Measurements from ENCODE around the gene PALLD. TPM values are rescaled to one million over a fixed set of nuclear protein-coding genes. Genes with fewer than 3 reads are reported as not detected.

Gene PALLD
- total and polyA plus RNA-seq, 2 of the 8 experiments (the other 6 are each of a cell fraction or from before 2014, with no cell fraction given) = 10.5 to 25.0 TPM

DNA sequence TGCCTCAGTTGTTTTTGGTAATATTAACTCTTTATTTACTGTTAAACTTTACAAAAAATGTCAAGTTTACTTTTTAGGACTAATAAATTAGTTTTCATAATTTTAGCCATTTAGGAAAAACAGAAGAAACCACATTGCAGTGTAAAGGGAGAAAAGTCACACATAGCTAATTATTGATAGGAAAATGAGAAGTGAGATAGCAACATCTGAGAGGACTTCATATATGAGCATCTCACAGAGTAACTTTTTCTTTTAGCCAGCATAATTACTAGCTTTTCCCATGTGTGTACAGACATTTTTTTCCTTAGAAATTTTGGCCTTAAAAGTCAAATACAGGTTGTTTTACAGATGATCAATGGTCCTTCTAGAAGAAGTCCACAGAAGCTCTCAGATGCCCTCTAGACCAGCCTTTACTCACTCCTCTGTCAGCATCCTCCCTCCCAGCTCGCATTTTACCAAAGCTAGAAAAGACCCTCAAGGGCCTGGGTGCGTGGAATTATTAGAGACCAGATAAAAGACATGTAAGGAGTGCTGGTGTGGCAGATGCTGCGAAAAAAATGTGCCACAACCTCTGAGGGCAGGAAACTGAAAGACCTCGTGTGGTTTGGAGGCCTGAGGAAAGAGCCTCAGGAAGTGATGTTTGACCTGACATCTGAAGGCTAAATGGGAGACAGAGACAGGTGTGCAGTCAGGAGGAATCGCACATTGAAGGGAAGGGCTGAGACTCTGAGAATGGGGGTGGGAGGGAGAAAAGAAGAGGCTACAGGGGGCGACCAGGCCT lies 356.3 kb downstream of the PALLD start (continued):
- TF ChIP-seq, protein P1, sequence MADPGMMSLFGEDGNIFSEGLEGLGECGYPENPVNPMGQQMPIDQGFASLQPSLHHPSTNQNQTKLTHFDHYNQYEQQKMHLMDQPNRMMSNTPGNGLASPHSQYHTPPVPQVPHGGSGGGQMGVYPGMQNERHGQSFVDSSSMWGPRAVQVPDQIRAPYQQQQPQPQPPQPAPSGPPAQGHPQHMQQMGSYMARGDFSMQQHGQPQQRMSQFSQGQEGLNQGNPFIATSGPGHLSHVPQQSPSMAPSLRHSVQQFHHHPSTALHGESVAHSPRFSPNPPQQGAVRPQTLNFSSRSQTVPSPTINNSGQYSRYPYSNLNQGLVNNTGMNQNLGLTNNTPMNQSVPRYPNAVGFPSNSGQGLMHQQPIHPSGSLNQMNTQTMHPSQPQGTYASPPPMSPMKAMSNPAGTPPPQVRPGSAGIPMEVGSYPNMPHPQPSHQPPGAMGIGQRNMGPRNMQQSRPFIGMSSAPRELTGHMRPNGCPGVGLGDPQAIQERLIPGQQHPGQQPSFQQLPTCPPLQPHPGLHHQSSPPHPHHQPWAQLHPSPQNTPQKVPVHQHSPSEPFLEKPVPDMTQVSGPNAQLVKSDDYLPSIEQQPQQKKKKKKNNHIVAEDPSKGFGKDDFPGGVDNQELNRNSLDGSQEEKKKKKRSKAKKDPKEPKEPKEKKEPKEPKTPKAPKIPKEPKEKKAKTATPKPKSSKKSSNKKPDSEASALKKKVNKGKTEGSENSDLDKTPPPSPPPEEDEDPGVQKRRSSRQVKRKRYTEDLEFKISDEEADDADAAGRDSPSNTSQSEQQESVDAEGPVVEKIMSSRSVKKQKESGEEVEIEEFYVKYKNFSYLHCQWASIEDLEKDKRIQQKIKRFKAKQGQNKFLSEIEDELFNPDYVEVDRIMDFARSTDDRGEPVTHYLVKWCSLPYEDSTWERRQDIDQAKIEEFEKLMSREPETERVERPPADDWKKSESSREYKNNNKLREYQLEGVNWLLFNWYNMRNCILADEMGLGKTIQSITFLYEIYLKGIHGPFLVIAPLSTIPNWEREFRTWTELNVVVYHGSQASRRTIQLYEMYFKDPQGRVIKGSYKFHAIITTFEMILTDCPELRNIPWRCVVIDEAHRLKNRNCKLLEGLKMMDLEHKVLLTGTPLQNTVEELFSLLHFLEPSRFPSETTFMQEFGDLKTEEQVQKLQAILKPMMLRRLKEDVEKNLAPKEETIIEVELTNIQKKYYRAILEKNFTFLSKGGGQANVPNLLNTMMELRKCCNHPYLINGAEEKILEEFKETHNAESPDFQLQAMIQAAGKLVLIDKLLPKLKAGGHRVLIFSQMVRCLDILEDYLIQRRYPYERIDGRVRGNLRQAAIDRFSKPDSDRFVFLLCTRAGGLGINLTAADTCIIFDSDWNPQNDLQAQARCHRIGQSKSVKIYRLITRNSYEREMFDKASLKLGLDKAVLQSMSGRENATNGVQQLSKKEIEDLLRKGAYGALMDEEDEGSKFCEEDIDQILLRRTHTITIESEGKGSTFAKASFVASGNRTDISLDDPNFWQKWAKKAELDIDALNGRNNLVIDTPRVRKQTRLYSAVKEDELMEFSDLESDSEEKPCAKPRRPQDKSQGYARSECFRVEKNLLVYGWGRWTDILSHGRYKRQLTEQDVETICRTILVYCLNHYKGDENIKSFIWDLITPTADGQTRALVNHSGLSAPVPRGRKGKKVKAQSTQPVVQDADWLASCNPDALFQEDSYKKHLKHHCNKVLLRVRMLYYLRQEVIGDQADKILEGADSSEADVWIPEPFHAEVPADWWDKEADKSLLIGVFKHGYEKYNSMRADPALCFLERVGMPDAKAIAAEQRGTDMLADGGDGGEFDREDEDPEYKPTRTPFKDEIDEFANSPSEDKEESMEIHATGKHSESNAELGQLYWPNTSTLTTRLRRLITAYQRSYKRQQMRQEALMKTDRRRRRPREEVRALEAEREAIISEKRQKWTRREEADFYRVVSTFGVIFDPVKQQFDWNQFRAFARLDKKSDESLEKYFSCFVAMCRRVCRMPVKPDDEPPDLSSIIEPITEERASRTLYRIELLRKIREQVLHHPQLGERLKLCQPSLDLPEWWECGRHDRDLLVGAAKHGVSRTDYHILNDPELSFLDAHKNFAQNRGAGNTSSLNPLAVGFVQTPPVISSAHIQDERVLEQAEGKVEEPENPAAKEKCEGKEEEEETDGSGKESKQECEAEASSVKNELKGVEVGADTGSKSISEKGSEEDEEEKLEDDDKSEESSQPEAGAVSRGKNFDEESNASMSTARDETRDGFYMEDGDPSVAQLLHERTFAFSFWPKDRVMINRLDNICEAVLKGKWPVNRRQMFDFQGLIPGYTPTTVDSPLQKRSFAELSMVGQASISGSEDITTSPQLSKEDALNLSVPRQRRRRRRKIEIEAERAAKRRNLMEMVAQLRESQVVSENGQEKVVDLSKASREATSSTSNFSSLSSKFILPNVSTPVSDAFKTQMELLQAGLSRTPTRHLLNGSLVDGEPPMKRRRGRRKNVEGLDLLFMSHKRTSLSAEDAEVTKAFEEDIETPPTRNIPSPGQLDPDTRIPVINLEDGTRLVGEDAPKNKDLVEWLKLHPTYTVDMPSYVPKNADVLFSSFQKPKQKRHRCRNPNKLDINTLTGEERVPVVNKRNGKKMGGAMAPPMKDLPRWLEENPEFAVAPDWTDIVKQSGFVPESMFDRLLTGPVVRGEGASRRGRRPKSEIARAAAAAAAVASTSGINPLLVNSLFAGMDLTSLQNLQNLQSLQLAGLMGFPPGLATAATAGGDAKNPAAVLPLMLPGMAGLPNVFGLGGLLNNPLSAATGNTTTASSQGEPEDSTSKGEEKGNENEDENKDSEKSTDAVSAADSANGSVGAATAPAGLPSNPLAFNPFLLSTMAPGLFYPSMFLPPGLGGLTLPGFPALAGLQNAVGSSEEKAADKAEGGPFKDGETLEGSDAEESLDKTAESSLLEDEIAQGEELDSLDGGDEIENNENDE (IDR thresholded peaks at IDR 0.05; ENCODE audit: insufficient replicate concordance, low read length) = no peak
- TF ChIP-seq, protein P2, sequence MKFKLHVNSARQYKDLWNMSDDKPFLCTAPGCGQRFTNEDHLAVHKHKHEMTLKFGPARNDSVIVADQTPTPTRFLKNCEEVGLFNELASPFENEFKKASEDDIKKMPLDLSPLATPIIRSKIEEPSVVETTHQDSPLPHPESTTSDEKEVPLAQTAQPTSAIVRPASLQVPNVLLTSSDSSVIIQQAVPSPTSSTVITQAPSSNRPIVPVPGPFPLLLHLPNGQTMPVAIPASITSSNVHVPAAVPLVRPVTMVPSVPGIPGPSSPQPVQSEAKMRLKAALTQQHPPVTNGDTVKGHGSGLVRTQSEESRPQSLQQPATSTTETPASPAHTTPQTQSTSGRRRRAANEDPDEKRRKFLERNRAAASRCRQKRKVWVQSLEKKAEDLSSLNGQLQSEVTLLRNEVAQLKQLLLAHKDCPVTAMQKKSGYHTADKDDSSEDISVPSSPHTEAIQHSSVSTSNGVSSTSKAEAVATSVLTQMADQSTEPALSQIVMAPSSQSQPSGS (IDR thresholded peaks at IDR 0.05; ENCODE audit: low read length) = no peak
- no peak for TF ChIP-seq NRF1 (IDR thresholded peaks at IDR 0.05; ENCODE audit: low read depth, low read length)
- no peak for TF ChIP-seq RXRA (IDR thresholded peaks at IDR 0.05; ENCODE audit: insufficient read depth, low read depth, low read length)
- TF ChIP-seq TAF1 (IDR thresholded peaks at IDR 0.05; ENCODE audit: low read depth, low read length) = no peak

All from H1 (cell line).